Activated gamma-delta T cell (primary cell): ENCODE measurements around the gene PSPN.

ENCODE experiments used
- DNase-seq: peaks from one replicate; lab custom pipeline; 2025; lab: John Stamatoyannopoulos, UW

Gene PSPN

GRCh38 chr19:6325614-6326013, 50.1 kb downstream of the PSPN start:
- DNase-seq = no peak
